Breast epithelium (tissue), 3 donors: Measurements from ENCODE around the gene TGDS.

Experiments
- POLR2A ChIP-seq: fragments of 450-650 bp; IDR thresholded peaks from one replicate; pipeline ENCODE4 v1.6.1; 2016; ENCODE audit warnings: antibody characterized with exemption, mild to moderate bottlenecking, moderate library complexity
- POLR2AphosphoS5 ChIP-seq, 3 donors: sonication (generic); formaldehyde crosslinking; IDR thresholded peaks; one replicate each; pipeline ENCODE4 v1.6.1; 2017; ENCODE audit warnings: antibody characterized with exemption in 3 of 3
- TF ChIP-seq, protein P1 (sequence below), 3 donors: fragments of 450-650 bp; IDR thresholded peaks; one replicate each; pipeline ENCODE4 v1.5.1; 2016 to 2017; ENCODE audit warnings: antibody characterized with exemption in 3 of 3, mild to moderate bottlenecking in 3 of 3, moderate library complexity in 3 of 3

DNA sequence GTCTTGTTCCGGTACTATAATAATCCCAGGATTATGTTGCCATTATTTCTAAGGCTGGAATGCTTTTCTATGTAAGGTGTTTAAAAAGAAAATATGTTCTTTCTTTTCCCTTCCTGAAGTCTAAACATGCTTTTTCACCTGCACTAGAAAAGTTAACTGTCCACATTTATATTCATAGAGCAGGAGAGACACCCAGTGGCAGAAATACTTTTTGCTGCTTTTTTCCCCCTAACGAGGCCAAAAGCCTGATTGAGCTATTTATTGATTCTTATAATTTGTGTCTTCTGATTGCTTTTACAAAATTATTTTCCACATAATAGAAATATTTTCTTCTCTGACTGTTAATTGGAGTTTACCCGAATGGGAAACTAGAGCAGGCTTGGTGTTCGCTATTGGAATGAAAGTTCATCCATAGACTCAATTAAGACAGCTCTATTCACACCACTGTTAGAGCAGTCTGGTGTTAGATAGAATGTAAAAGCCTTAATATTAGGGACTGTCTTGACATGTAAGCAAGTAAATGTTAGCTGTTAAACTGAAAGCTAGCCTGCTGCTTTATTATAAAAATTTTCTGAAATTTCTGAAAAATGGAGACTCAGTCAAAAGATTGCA, 21.5 kb upstream of the TGDS start:
- TF ChIP-seq, protein P1, sequence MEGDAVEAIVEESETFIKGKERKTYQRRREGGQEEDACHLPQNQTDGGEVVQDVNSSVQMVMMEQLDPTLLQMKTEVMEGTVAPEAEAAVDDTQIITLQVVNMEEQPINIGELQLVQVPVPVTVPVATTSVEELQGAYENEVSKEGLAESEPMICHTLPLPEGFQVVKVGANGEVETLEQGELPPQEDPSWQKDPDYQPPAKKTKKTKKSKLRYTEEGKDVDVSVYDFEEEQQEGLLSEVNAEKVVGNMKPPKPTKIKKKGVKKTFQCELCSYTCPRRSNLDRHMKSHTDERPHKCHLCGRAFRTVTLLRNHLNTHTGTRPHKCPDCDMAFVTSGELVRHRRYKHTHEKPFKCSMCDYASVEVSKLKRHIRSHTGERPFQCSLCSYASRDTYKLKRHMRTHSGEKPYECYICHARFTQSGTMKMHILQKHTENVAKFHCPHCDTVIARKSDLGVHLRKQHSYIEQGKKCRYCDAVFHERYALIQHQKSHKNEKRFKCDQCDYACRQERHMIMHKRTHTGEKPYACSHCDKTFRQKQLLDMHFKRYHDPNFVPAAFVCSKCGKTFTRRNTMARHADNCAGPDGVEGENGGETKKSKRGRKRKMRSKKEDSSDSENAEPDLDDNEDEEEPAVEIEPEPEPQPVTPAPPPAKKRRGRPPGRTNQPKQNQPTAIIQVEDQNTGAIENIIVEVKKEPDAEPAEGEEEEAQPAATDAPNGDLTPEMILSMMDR (IDR thresholded peaks at IDR 0.05) = peak in 2 of 3 donors; percentile 47 to 60
- TF ChIP-seq POLR2AphosphoS5 (IDR thresholded peaks at IDR 0.05) = no peak
- TF ChIP-seq POLR2A = no peak
